ENCODE measurements around the gene PARP15.

DNA sequence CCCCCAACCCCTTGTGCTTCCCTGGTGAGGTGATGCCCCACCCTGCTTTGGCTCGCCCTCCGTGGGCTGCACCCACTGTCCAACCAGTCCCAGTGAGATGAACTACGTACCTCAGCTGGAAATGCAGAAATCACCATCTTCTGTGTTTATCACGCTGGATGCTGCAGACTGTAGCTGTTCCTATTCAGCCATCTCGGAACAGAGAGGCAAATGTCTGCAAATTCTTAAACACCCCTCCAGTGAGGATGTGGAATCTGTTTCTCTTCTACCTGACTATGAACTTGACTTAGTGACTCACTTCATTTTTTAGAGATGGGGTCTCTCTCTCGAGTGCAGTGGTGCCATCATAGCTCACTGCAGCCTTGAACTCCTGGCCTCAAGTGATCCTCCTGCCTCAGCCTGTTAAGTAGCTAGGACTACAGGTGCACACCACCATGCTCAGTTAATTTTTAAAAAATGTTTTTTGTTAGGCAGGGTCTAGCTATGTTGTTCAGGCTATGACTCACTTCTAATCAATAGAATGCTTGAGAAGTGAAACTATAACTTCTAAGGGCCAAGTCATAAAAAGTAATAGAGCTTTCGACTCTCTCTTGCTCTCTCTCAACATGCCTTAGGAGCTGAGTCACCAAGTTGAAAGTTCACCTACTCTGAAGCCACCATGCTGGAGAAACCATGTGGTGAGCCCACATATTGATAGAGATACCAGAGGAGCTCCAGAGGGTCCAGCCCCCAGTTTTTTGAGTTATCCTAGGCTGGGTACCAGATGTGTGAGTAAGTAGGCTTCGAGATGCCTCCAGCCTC, 91.7 kb downstream of the PARP15 start:
- TF ChIP-seq POLR2A (IDR thresholded peaks at IDR 0.05) (no peak), POLR2AphosphoS5 (IDR thresholded peaks at IDR 0.05) (no peak), EP300 (IDR thresholded peaks at IDR 0.05) (no peak)
- TF ChIP-seq, protein P1, sequence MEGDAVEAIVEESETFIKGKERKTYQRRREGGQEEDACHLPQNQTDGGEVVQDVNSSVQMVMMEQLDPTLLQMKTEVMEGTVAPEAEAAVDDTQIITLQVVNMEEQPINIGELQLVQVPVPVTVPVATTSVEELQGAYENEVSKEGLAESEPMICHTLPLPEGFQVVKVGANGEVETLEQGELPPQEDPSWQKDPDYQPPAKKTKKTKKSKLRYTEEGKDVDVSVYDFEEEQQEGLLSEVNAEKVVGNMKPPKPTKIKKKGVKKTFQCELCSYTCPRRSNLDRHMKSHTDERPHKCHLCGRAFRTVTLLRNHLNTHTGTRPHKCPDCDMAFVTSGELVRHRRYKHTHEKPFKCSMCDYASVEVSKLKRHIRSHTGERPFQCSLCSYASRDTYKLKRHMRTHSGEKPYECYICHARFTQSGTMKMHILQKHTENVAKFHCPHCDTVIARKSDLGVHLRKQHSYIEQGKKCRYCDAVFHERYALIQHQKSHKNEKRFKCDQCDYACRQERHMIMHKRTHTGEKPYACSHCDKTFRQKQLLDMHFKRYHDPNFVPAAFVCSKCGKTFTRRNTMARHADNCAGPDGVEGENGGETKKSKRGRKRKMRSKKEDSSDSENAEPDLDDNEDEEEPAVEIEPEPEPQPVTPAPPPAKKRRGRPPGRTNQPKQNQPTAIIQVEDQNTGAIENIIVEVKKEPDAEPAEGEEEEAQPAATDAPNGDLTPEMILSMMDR (IDR thresholded peaks at IDR 0.05) = no peak
